WTC11 (cell line): ENCODE results near the gene ASAH2.

Experiments
- ELF4 ChIP-seq: sonication (generic); formaldehyde crosslinking; IDR thresholded peaks from 2 replicates; pipeline ENCODE4 v1.8.1; 2022; ENCODE audit warnings: low read depth, mild to moderate bottlenecking, moderate library complexity, missing genetic modification reagents
- FOXK1 ChIP-seq: sonication (generic); formaldehyde crosslinking; IDR thresholded peaks from 2 replicates; pipeline ENCODE4 v1.8.0; 2022; ENCODE audit warnings: mild to moderate bottlenecking, moderate library complexity, missing genetic modification reagents
- JUN ChIP-seq: sonication (generic); formaldehyde crosslinking; IDR thresholded peaks from 2 replicates; pipeline ENCODE4 v1.8.0; 2023; ENCODE audit warnings: mild to moderate bottlenecking, missing genetic modification reagents
- ZNF416 ChIP-seq: fragments of 250-450 bp; sonication (Bioruptor Pico); IDR thresholded peaks from 2 replicates; pipeline ENCODE4 v1.9.0; 2021; ENCODE audit warnings: mild to moderate bottlenecking, inconsistent platforms
- TF ChIP-seq, protein P1 (sequence below): fragments of 200-600 bp; IDR thresholded peaks from 2 replicates; pipeline ENCODE4 v1.8.0; 2022; ENCODE audit warnings: antibody characterized with exemption
- TF ChIP-seq, protein P2 (sequence below): sonication (generic); formaldehyde crosslinking; IDR thresholded peaks from 2 replicates; pipeline ENCODE4 v1.8.0; 2022; ENCODE audit warnings: mild to moderate bottlenecking, missing genetic modification reagents
- TF ChIP-seq, protein P3 (sequence below): fragments of 250-450 bp; sonication (Bioruptor Pico); IDR thresholded peaks from 2 replicates; pipeline ENCODE4 v1.8.0; 2021; ENCODE audit warnings: mild to moderate bottlenecking

DNA sequence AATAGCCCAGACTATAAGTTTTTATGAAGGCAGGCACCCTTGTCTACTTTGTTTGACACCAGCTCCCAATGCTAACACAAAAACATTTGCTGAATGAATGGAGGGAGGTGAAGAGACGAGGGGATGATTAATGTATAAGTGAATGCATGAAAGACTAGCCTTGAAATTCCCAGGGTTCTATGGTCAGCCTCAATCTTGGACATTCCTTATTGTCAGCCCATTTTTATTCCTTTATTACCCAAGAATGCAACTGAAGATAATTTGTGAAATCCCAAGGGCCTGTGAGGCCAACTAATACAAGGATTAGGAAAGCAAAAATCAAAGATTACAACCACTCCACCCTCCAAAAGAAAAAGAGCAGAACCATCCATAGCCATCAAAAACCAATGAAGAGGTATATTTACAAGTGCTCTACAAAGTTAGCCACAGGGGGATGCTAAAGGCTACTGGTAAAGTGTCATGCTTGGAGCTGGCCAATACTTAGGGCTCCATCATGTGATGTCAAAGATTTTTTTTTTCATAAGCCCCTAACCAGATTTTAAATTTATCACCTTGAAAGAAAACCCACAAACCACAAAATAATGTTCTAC lies 40.0 kb upstream of the ASAH2 start:
- TF ChIP-seq, protein P1, sequence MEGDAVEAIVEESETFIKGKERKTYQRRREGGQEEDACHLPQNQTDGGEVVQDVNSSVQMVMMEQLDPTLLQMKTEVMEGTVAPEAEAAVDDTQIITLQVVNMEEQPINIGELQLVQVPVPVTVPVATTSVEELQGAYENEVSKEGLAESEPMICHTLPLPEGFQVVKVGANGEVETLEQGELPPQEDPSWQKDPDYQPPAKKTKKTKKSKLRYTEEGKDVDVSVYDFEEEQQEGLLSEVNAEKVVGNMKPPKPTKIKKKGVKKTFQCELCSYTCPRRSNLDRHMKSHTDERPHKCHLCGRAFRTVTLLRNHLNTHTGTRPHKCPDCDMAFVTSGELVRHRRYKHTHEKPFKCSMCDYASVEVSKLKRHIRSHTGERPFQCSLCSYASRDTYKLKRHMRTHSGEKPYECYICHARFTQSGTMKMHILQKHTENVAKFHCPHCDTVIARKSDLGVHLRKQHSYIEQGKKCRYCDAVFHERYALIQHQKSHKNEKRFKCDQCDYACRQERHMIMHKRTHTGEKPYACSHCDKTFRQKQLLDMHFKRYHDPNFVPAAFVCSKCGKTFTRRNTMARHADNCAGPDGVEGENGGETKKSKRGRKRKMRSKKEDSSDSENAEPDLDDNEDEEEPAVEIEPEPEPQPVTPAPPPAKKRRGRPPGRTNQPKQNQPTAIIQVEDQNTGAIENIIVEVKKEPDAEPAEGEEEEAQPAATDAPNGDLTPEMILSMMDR = no peak
- TF ChIP-seq, protein P2, sequence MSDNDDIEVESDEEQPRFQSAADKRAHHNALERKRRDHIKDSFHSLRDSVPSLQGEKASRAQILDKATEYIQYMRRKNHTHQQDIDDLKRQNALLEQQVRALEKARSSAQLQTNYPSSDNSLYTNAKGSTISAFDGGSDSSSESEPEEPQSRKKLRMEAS = no peak
- TF ChIP-seq ZNF416 (CRISPR knock-in tag) (no peak), FOXK1 (CRISPR knock-in tag) (no peak), ELF4 (CRISPR knock-in tag) (no peak), JUN (CRISPR knock-in tag) (no peak)
- TF ChIP-seq, protein P3, sequence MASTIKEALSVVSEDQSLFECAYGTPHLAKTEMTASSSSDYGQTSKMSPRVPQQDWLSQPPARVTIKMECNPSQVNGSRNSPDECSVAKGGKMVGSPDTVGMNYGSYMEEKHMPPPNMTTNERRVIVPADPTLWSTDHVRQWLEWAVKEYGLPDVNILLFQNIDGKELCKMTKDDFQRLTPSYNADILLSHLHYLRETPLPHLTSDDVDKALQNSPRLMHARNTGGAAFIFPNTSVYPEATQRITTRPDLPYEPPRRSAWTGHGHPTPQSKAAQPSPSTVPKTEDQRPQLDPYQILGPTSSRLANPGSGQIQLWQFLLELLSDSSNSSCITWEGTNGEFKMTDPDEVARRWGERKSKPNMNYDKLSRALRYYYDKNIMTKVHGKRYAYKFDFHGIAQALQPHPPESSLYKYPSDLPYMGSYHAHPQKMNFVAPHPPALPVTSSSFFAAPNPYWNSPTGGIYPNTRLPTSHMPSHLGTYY = no peak
